ENCODE measurements around the gene LUC7L. TPM values are rescaled to one million over a fixed set of nuclear protein-coding genes. Genes with fewer than 3 reads are reported as not detected.

The LUC7L gene
- total RNA-seq, 2 donors from 2014 or later = 137 to 142 TPM

DNA sequence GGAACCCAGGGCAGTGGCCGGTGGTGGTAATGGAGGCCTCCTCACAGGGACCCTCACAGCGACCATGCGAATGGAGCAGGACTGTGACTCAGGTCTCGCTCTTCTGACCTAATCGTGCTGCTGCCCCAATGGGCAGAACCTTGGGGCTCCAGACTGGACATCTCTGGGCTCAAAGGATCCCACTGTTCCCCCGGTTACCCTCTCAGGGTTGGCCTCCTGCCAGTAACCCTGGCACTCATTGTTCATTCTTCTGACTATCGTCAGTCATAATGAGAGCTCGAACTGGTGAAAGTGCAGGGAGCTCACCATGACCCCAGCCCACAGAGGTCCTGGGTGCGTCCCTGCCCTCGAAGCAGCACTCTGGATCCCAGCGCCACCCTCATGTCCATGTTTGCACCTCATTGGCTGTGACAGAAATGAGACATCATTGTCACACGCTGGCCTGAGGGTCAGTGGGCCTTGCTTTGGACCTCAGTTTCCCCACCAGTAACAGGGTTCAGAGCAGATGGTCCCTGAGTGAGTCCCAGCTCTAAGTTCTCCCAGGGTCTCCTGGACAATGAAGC, 86.8 kb downstream of the LUC7L start:
- H3K9me3 ChIP-seq (ENCODE audit: control insufficient read depth, low read length, poor library complexity, severe bottlenecking) = no peaks in the 10 kb centered on the region
- Mint-ChIP-seq H3K27ac (no peak overlapping the region), H3K4me1 (peaks cover 7% of the 10 kb centered on the region), H3K4me3 (no peak overlapping the region), H3K27me3 (peaks cover 20% of the 10 kb centered on the region), H3K36me3 (ENCODE audit: low read depth) (no peaks in the 10 kb centered on the region)
- no peak for ATAC-seq
- DNase-seq = no peak

DNA sequence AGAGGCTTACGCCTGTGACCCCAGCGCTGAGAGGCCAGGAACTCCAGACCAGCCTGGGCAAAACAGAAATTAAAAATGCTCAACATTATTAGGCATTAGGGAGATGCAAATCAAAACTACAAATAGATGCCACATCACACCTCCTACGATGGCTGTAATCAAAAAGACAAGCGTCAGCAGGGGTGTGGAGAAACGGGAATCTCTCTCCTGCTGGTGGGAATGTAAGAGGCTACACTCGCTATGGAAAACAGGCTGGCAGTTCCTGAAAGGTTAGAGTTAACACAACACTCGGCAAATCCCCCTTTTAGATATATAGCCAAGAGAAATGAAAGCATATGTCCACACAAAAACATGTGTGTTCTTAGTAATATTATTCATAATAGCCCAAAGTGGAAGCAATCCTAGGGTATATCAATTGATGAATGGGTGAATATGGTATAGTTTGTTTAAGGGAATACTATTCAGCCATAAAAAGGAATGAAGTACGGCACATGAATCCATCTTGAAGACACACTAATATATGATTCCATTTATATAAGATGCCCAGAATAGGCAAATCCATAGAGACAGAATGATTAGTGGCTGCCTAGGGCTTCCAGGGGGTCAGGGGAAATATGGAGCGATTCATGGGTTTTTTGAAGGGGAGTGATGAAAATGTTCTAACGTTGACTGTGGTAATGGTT, 88.9 kb downstream of the LUC7L start:
- ATAC-seq = no peak
- Mint-ChIP-seq H3K27ac (no peak overlapping the region), H3K36me3 (ENCODE audit: low read depth) (no peaks in the 10 kb centered on the region), H3K4me3 (no peak overlapping the region), H3K27me3 (peaks cover 20% of the 10 kb centered on the region), H3K4me1 (peaks cover 10% of the 10 kb centered on the region)
- no peaks in the 10 kb centered on the region for H3K9me3 ChIP-seq (ENCODE audit: control insufficient read depth, low read length, poor library complexity, severe bottlenecking)
- DNase-seq = no peak

Other genes starting within 250 kb of the LUC7L start
- gene POLR3K, start 175.8 kb downstream of the LUC7L start, total RNA-seq = 10 to 100 TPM in 1 of 2 donors, 1 to 10 TPM in 1; 6.3 to 10.6 TPM
- 1 to 10 TPM; 6.5 to 7.3 TPM for gene SNRNP25, start 175.6 kb downstream of the LUC7L start, total RNA-seq
- gene RHBDF1, start 156.8 kb downstream of the LUC7L start, total RNA-seq = under 1 TPM in 1 of 2 donors, not detected in 1; 0.75 TPM
- gene MPG, start 151.2 kb downstream of the LUC7L start, total RNA-seq = 10 to 100 TPM; 24.3 to 27.4 TPM
- gene NPRL3, start 90.8 kb downstream of the LUC7L start, total RNA-seq = 10 to 100 TPM; 24.3 to 32.2 TPM
- gene HBZ, start 76.8 kb downstream of the LUC7L start, total RNA-seq = not detected
- not detected for gene HBM, start 63.5 kb downstream of the LUC7L start, total RNA-seq
- gene HBA2, start 56.6 kb downstream of the LUC7L start, total RNA-seq = not detected
- 1 to 10 TPM in 1 of 2 donors, under 1 TPM in 1; 0.65 to 6.5 TPM for gene HBA1, start 52.8 kb downstream of the LUC7L start, total RNA-seq
- not detected for gene HBQ1, start 49.0 kb downstream of the LUC7L start, total RNA-seq
- gene FAM234A, start 5.4 kb upstream of the LUC7L start, total RNA-seq = 10 to 100 TPM; 20.8 to 21.2 TPM
- not detected for gene RGS11, start 46.5 kb upstream of the LUC7L start, total RNA-seq
- not detected for gene ARHGDIG, start 51.1 kb upstream of the LUC7L start, total RNA-seq
- gene PDIA2, start 53.7 kb upstream of the LUC7L start, total RNA-seq = under 1 TPM in 1 of 2 donors, not detected in 1; 0.99 TPM
- gene AXIN1, start 123.3 kb upstream of the LUC7L start, total RNA-seq = 10 to 100 TPM; 38.9 to 42.5 TPM
- gene MRPL28, start 141.1 kb upstream of the LUC7L start, total RNA-seq = 10 to 100 TPM; 25.2 to 25.9 TPM
- 100 to 1,000 TPM in 1 of 2 donors, 10 to 100 TPM in 1; 39.7 to 106 TPM for gene PGAP6, start 152.5 kb upstream of the LUC7L start, total RNA-seq
- 10 to 100 TPM; 31.9 to 39.8 TPM for gene NME4, start 167.8 kb upstream of the LUC7L start, total RNA-seq
- 1 to 10 TPM; 7.5 to 9.0 TPM for gene DECR2, start 172.4 kb upstream of the LUC7L start, total RNA-seq
- gene RAB11FIP3, start 196.2 kb upstream of the LUC7L start, total RNA-seq = 10 to 100 TPM; 39.9 to 45.1 TPM

All from T-helper 17 cell (primary cell).